Measurements from ENCODE around the gene LRP2BP. TPM values are rescaled to one million over a fixed set of nuclear protein-coding genes. Genes with fewer than 3 reads are reported as not detected.

The LRP2BP gene
- total and polyA plus RNA-seq, 2 of the 13 experiments (the other 11 are each of a cell fraction or from before 2014, with no cell fraction given) = 0.22 to 0.29 TPM

DNA sequence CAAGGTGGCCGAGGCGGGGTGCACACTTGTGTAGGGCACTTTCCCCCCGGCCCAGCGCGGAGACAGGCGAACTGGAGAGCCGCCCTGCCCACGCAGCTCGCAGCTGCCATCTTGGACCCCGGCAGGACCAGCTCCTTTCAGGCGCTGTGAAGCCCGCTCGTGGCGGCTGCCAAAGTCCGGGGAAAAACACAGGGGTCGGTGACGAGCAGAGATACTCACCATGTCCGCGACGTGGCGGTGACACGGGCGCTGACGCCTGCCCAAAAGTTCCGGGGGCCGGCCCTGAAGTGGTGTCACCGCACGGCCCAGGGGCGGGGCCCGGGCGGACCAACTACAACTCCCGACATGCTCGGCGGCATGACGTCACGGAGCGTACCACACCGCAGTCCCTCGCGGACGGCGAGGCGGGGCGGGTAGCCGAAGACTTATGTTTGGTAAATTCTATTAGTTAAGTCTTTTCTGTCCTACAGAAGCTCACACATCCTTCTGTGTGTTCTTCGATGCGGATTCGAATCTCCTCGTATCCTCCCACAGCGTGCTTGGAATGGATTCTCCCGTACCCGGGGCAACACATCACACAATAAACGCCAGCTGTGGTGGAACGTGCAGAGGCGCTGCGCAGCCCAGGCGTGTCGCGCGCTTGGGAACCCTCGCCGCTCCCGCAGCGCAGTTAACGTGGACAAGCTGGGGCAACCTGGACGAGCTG lies 30.1 kb upstream of the LRP2BP start, which contains the start of gene UFSP2 (continued):
- TF ChIP-seq ZBTB49 (CRISPR knock-in tag; IDR thresholded peaks at IDR 0.05; ENCODE audit: borderline replicate concordance) (no peak), GMEB2 (CRISPR knock-in tag; IDR thresholded peaks at IDR 0.05; ENCODE audit: low read depth) (0 out of 2 replicates have a peak, but pooled peaks have one; percentile 15), KMT2B (CRISPR knock-in tag; IDR thresholded peaks at IDR 0.05) (peak; percentile 92), SNAPC2 (CRISPR knock-in tag; IDR thresholded peaks at IDR 0.05) (no peak), ZNF605 (CRISPR knock-in tag; IDR thresholded peaks at IDR 0.05) (peak; percentile 83), KDM4B (CRISPR knock-in tag; IDR thresholded peaks at IDR 0.05) (peak; percentile 22; the same call in 1 of the 2 replicates), ZNF589 (CRISPR knock-in tag; conservative IDR thresholded peaks at IDR 0.05) (0 out of 2 replicates have a peak, but pooled peaks have one; percentile 11), ZNF766 (CRISPR knock-in tag; IDR thresholded peaks at IDR 0.05; ENCODE audit: borderline replicate concordance) (0 out of 2 replicates have a peak, but pooled peaks have one; percentile 43), ZBTB43 (CRISPR knock-in tag; conservative IDR thresholded peaks at IDR 0.05) (no peak; the same call in 1 of the 2 replicates), ATF3 (CRISPR knock-in tag; IDR thresholded peaks at IDR 0.05) (peak; percentile 36), FOXA3 (CRISPR knock-in tag; IDR thresholded peaks at IDR 0.05) (peak; percentile 0; the same call in 1 of the 2 replicates), ARNTL (CRISPR knock-in tag; IDR thresholded peaks at IDR 0.05) (peak; percentile 89), HMGXB3 (CRISPR knock-in tag; IDR thresholded peaks at IDR 0.05; ENCODE audit: borderline replicate concordance) (peak; percentile 54; the same call in 1 of the 2 replicates)
- TF ChIP-seq, protein P1, sequence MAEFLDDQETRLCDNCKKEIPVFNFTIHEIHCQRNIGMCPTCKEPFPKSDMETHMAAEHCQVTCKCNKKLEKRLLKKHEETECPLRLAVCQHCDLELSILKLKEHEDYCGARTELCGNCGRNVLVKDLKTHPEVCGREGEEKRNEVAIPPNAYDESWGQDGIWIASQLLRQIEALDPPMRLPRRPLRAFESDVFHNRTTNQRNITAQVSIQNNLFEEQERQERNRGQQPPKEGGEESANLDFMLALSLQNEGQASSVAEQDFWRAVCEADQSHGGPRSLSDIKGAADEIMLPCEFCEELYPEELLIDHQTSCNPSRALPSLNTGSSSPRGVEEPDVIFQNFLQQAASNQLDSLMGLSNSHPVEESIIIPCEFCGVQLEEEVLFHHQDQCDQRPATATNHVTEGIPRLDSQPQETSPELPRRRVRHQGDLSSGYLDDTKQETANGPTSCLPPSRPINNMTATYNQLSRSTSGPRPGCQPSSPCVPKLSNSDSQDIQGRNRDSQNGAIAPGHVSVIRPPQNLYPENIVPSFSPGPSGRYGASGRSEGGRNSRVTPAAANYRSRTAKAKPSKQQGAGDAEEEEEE (CRISPR knock-in tag; IDR thresholded peaks at IDR 0.05; ENCODE audit: borderline replicate concordance) = peak; percentile 55; the same call in 1 of the 2 replicates

All from HepG2 (cell line).